H9 (cell line): ENCODE measurements around the gene HAVCR1. TPM values are rescaled to one million over a fixed set of nuclear protein-coding genes. Genes with fewer than 3 reads are reported as not detected.

Experiments
- DNase-seq: peaks from one replicate; pipeline ENCODE4 v3.0.0-alpha.2; 2017
- H2AFZ ChIP-seq: one replicate; pipeline ENCODE4 v1.6.1; 2013; ENCODE audit warnings: mild to moderate bottlenecking, low read length, control low read depth, moderate library complexity
- H2AK5ac ChIP-seq: 2 replicates; pipeline ENCODE4 v1.6.1; 2013; ENCODE audit warnings: low read length, control low read depth, mixed read lengths; ENCODE audit not compliant: insufficient read length
- H2BK120ac ChIP-seq: one replicate; pipeline ENCODE4 v1.6.1; 2013; ENCODE audit warnings: low read depth, mild to moderate bottlenecking, low read length, control low read depth, inconsistent platforms; ENCODE audit not compliant: poor library complexity, severe bottlenecking
- H2BK12ac ChIP-seq: 2 replicates; pipeline ENCODE4 v1.6.1; 2013; ENCODE audit warnings: low read length, control low read depth, mixed read lengths, low read depth; ENCODE audit not compliant: insufficient read length
- H2BK15ac ChIP-seq: 2 replicates; pipeline ENCODE4 v1.6.1; 2013; ENCODE audit warnings: low read depth, low read length, control low read depth
- H2BK20ac ChIP-seq: one replicate; pipeline ENCODE4 v1.6.1; 2013; ENCODE audit warnings: low read depth, mild to moderate bottlenecking, low read length, control low read depth, inconsistent platforms; ENCODE audit not compliant: poor library complexity, severe bottlenecking
- H2BK5ac ChIP-seq: 2 replicates; pipeline ENCODE4 v1.6.1; 2013; ENCODE audit warnings: low read length, control low read depth, mixed read lengths; ENCODE audit not compliant: insufficient read length
- H3K14ac ChIP-seq: 2 replicates; pipeline ENCODE4 v1.6.1; 2013; ENCODE audit warnings: low read length, control low read depth; ENCODE audit not compliant: insufficient read depth
- H3K18ac ChIP-seq: 2 replicates; pipeline ENCODE4 v1.6.1; 2013; ENCODE audit warnings: low read depth, mild to moderate bottlenecking, mixed read lengths, low read length, control low read depth; ENCODE audit not compliant: insufficient read length
- H3K23ac ChIP-seq: 2 replicates; pipeline ENCODE4 v1.6.1; 2013; ENCODE audit warnings: low read length, control low read depth, mixed read lengths, low read depth; ENCODE audit not compliant: insufficient read length
- H3K23me2 ChIP-seq: 2 replicates; pipeline ENCODE4 v1.6.1; 2013; ENCODE audit warnings: low read depth, mild to moderate bottlenecking, mixed read lengths, low read length, control low read depth; ENCODE audit not compliant: insufficient read length, poor library complexity, severe bottlenecking
- H3K27ac ChIP-seq: 2 replicates; pipeline ENCODE4 v1.5.1; 2013; ENCODE audit warnings: low read length, control low read depth, mixed read lengths, low read depth; ENCODE audit not compliant: insufficient read length
- H3K27me3 ChIP-seq: 2 replicates; pipeline ENCODE4 v1.6.1; 2013; ENCODE audit warnings: low read length, control low read depth, inconsistent platforms; ENCODE audit not compliant: insufficient read depth
- H3K4ac ChIP-seq: 2 replicates; pipeline ENCODE4 v1.6.1; 2013; ENCODE audit warnings: low read depth, mild to moderate bottlenecking, control low read depth, inconsistent platforms, low read length, moderate library complexity
- H3K4me1 ChIP-seq: 2 replicates; pipeline ENCODE4 v1.6.1; 2013; ENCODE audit warnings: low read length, control low read depth, inconsistent platforms; ENCODE audit not compliant: insufficient read depth
- H3K4me2 ChIP-seq: 2 replicates; pipeline ENCODE4 v1.6.1; 2013; ENCODE audit warnings: low read length, control low read depth, mixed read lengths; ENCODE audit not compliant: insufficient read length, insufficient read depth
- H3K56ac ChIP-seq: 2 replicates; pipeline ENCODE4 v1.6.1; 2013; ENCODE audit warnings: low read depth, mild to moderate bottlenecking, mixed read lengths, low read length, control low read depth; ENCODE audit not compliant: insufficient read length
- H3K79me1 ChIP-seq: 2 replicates; pipeline ENCODE4 v1.6.1; 2013; ENCODE audit warnings: low read depth, mild to moderate bottlenecking, moderate library complexity, low read length, control low read depth, inconsistent platforms; ENCODE audit not compliant: insufficient read depth, poor library complexity, severe bottlenecking
- H3K79me2 ChIP-seq: 2 replicates; pipeline ENCODE4 v1.6.1; 2013; ENCODE audit warnings: low read length, control low read depth, inconsistent platforms; ENCODE audit not compliant: insufficient read depth
- H3K9ac ChIP-seq: 2 replicates; pipeline ENCODE4 v1.6.1; 2013; ENCODE audit warnings: low read length, control low read depth, mixed read lengths; ENCODE audit not compliant: insufficient read length; ENCODE audit errors: extremely low read depth
- H3K9me3 ChIP-seq: one replicate; pipeline ENCODE4 v1.6.1; 2013; ENCODE audit warnings: low read depth, low read length, inconsistent platforms; ENCODE audit not compliant: control insufficient read depth
- H3T11ph ChIP-seq: one replicate; pipeline ENCODE4 v1.6.1; 2013; ENCODE audit warnings: mild to moderate bottlenecking, low read length, control low read depth, inconsistent platforms
- H4K20me1 ChIP-seq: one replicate; pipeline ENCODE4 v1.6.1; 2013; ENCODE audit not compliant: control insufficient read depth, insufficient read length, insufficient read depth
- H4K5ac ChIP-seq: 2 replicates; pipeline ENCODE4 v1.6.1; 2013; ENCODE audit warnings: low read depth, mild to moderate bottlenecking, mixed read lengths, low read length, control low read depth; ENCODE audit not compliant: insufficient read length
- H4K8ac ChIP-seq: replicated peaks from 2 replicates; pipeline ENCODE4 v1.6.1; 2013; ENCODE audit warnings: low read length, control low read depth, mixed read lengths, low read depth; ENCODE audit not compliant: insufficient read length
- H4K91ac ChIP-seq: 2 replicates; pipeline ENCODE4 v1.6.1; 2013; ENCODE audit warnings: low read depth, mild to moderate bottlenecking, moderate library complexity, mixed read lengths, low read length, control low read depth; ENCODE audit not compliant: insufficient read length
- H3K27ac Mint-ChIP-seq, 3 experiments: 2 replicates in 2 of 3; 3 replicates in 1 of 3; pipeline ENCODE4 v1.8.0; 2020 to 2021; ENCODE audit warnings: mixed read lengths in 3 of 3, mild to moderate bottlenecking in 1 of 3, moderate library complexity in 1 of 3
- H3K27me3 Mint-ChIP-seq: 2 replicates; pipeline ENCODE4 v1.8.0; 2021; ENCODE audit warnings: low read depth, mild to moderate bottlenecking, moderate library complexity, mixed read lengths
- H3K36me3 Mint-ChIP-seq, 3 experiments: 2 replicates in 2 of 3; 3 replicates in 1 of 3; pipeline ENCODE4 v1.8.0; 2020 to 2021; ENCODE audit warnings: low read depth in 3 of 3, mixed read lengths in 3 of 3; ENCODE audit not compliant: insufficient read depth in 1 of 3
- H3K4me1 Mint-ChIP-seq, 2 experiments: 2 replicates each; pipeline ENCODE4 v1.8.0; 2020; ENCODE audit warnings: mixed read lengths in 2 of 2
- H3K4me3 Mint-ChIP-seq, 2 experiments: 2 replicates in 1 of 2; 3 replicates in 1 of 2; pipeline ENCODE4 v1.8.0; 2020 to 2021; ENCODE audit warnings: mild to moderate bottlenecking in 2 of 2, mixed read lengths in 2 of 2, moderate library complexity in 1 of 2
- H3K9me3 Mint-ChIP-seq, 2 experiments: 2 replicates in 1 of 2; 3 replicates in 1 of 2; pipeline ENCODE4 v1.8.0; 2020; ENCODE audit warnings: mild to moderate bottlenecking in 2 of 2, mixed read lengths in 2 of 2, moderate library complexity in 1 of 2
- WGBS: extraction: QIAGEN DNeasy Blood & Tissue Kit; methylation state at CpG from one replicate; pipeline ENCODE4 v1.1.7; 2013; ENCODE audit warnings: missing lambda C conversion rate, low lambda C conversion rate, mixed read lengths; ENCODE audit not compliant: insufficient read length; ENCODE audit errors: extremely low coverage; 5-methylcytosine and 5-hydroxymethylcytosine counted together
- total RNA-seq: library from RNA; stranded (reverse); gene quantifications from 2 replicates; pipeline ENCODE4 v1.2.1, GENCODE V29; 2021
- TF ChIP-seq, protein P1 (sequence below): fragments of 200-600 bp; sonication (generic); conservative IDR thresholded peaks from 3 replicates; pipeline ENCODE4 v1.8.0; 2021; ENCODE audit warnings: antibody characterized with exemption, mild to moderate bottlenecking

The HAVCR1 gene
- total RNA-seq, 1 experiment from 2014 or later, result not detected

DNA sequence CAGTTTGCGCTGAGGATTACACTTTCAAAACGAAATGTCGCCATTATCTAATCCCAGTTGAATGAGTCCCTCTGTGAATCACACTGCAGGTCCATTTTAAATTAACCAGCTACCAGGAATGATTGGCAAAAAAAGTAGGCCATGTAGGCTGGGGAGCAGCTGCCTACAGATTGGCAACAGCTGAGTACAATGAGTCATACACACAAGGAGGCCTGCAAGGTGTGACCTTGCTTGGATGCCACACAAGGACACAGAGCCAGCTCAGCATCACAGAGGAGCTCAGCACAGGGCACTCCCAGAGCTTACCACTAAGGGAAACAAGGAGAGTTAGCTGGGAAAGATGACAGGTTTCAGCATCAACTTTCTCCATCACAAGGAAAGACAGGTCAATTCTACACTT is 12.9 kb downstream of the HAVCR1 start:
- Histone ChIP-seq H3K14ac (no peak overlapping the region), H2BK5ac (no peak overlapping the region), H3K23me2 (no peaks in the 10 kb centered on the region), H3K79me2 (no peaks in the 10 kb centered on the region), H3K79me1 (no peaks in the 10 kb centered on the region), H2BK12ac (no peak overlapping the region), H3K9ac (no peak overlapping the region), H2BK15ac (no peak overlapping the region), H2BK20ac (no peak overlapping the region), H4K91ac (no peak overlapping the region), H4K5ac (no peak overlapping the region), H3K18ac (no peak overlapping the region), H4K20me1 (no peaks in the 10 kb centered on the region), H3K23ac (no peak overlapping the region), H3K27ac (no peak overlapping the region), H3K27me3 (no peaks in the 10 kb centered on the region), H2AK5ac (no peak overlapping the region), H3K4me2 (no peak overlapping the region), H3T11ph (no peak overlapping the region), H3K56ac (no peak overlapping the region), H2BK120ac (no peak overlapping the region), H3K9me3 (no peaks in the 10 kb centered on the region), H2AFZ (no peak overlapping the region), H4K8ac (no peak overlapping the region), H3K4me1 (0 out of 2 replicates have a peak, but pooled peaks cover 5% of the 10 kb centered on the region), H3K4ac (no peak overlapping the region)
- H3K27ac Mint-ChIP-seq, result peak overlapping the region in 1 of 3 experiments; percentile 4; a peak in 1 of 7 replicates
- H3K36me3 Mint-ChIP-seq, result no peaks in the 10 kb centered on the region; a peak in 1 of 7 replicates
- H3K27me3 Mint-ChIP-seq, result no peaks in the 10 kb centered on the region
- TF ChIP-seq, protein P1, sequence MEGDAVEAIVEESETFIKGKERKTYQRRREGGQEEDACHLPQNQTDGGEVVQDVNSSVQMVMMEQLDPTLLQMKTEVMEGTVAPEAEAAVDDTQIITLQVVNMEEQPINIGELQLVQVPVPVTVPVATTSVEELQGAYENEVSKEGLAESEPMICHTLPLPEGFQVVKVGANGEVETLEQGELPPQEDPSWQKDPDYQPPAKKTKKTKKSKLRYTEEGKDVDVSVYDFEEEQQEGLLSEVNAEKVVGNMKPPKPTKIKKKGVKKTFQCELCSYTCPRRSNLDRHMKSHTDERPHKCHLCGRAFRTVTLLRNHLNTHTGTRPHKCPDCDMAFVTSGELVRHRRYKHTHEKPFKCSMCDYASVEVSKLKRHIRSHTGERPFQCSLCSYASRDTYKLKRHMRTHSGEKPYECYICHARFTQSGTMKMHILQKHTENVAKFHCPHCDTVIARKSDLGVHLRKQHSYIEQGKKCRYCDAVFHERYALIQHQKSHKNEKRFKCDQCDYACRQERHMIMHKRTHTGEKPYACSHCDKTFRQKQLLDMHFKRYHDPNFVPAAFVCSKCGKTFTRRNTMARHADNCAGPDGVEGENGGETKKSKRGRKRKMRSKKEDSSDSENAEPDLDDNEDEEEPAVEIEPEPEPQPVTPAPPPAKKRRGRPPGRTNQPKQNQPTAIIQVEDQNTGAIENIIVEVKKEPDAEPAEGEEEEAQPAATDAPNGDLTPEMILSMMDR, result no peak
- H3K9me3 Mint-ChIP-seq, result no peaks in the 10 kb centered on the region
- H3K4me3 Mint-ChIP-seq, result no peak overlapping the region
- peaks cover 9 to 14% of the 10 kb centered on the region in 2 experiments for H3K4me1 Mint-ChIP-seq
- DNase-seq, result no peak
- no CpG with 5 or more reads among the region's 3 CpGs for WGBS
